Heart right ventricle (tissue), 16 donors: ENCODE results near the gene TIGAR. TPM values are rescaled to one million over a fixed set of nuclear protein-coding genes. Genes with fewer than 3 reads are reported as not detected.

ENCODE experiments used
- ATAC-seq, 8 donors: fragments of 200-7000 bp; cut with Tn5 transposase; one replicate each; pipeline ENCODE4 v1.9.1; 2020; ENCODE audit warnings: mild to moderate bottlenecking in 8 of 8, moderate library complexity in 8 of 8, moderate number of reproducible peaks in 1 of 8
- DNase-seq, 2 donors: peaks; one replicate each; pipeline ENCODE4 v3.0.0-alpha.2; 2020
- H3K27ac ChIP-seq, 10 donors: fragments of 200-600 bp; sonication (generic) in 2 of 10; one replicate each; pipeline versions ENCODE4 v1.5.0 to v1.8.0; 2020 to 2022; ENCODE audit warnings: mild to moderate bottlenecking in 3 of 10
- H3K27me3 ChIP-seq, 7 donors: fragments of 200-600 bp; one replicate each; pipeline ENCODE4 v1.8.0; 2021 to 2022; ENCODE audit warnings: mild to moderate bottlenecking in 2 of 7
- H3K36me3 ChIP-seq, 9 donors: fragments of 200-600 bp; sonication (generic) in 1 of 9; one replicate each; pipeline versions ENCODE4 v1.5.0 to v1.8.0; 2020 to 2022; ENCODE audit warnings: mild to moderate bottlenecking in 2 of 9
- H3K4me1 ChIP-seq, 9 donors: fragments of 200-600 bp; sonication (generic) in 1 of 9; one replicate each; pipeline versions ENCODE4 v1.5.0 to v1.8.0; 2020 to 2022; ENCODE audit warnings: mild to moderate bottlenecking in 4 of 9
- H3K4me3 ChIP-seq, 10 donors: fragments of 200-600 bp; sonication (generic) in 2 of 10; one replicate each; pipeline versions ENCODE4 v1.5.0 to v1.8.0; 2020 to 2022; ENCODE audit warnings: mild to moderate bottlenecking in 7 of 10, moderate library complexity in 2 of 10
- H3K9me3 ChIP-seq, 11 donors: fragments of 200-600 bp in 10 of 11; sonication (generic) in 2 of 11; one replicate each; pipeline versions ENCODE4 v1.5.0 to v1.8.0; 2013 to 2022; ENCODE audit warnings: mild to moderate bottlenecking in 2 of 11, control low read depth in 1 of 11, moderate library complexity in 1 of 11
- WGBS, 2 donors: extraction: QIAGEN DNeasy Blood & Tissue Kit; methylation state at CpG; one replicate each; pipeline ENCODE4 v1.1.7; 2013; ENCODE audit warnings: inconsistent platforms in 1 of 2; 5-methylcytosine and 5-hydroxymethylcytosine counted together
- intact Hi-C, 10 donors: fragments of 100-400 bp; cut with DNase I; formaldehyde crosslinking; loops; one replicate each; pipeline versions ENCODE4 v1.11.1 to v1.14.2; 2022
- polyA plus RNA-seq, 2 donors: library from polyadenylated mRNA; stranded (reverse); fragments of 200-250 nt; gene quantifications; one replicate each; pipeline ENCODE4 v1.2.3, GENCODE V29; 2013
- total RNA-seq, 10 donors: library from RNA; stranded (reverse); fragmentation: NEBNext Ultra II Directional in 3 of 10; extraction: Animal tissue kit (Norgen Biotek cat#: 25700) in 3 of 10; gene quantifications; one replicate each; pipeline versions ENCODE4 v1.2.1 to v1.2.4, GENCODE V29; 2021 to 2023
- TF ChIP-seq, protein P1 (sequence below), 9 donors: fragments of 200-600 bp; sonication (generic) in 2 of 9; IDR thresholded peaks; one replicate each; pipeline versions ENCODE4 v1.5.0 to v1.8.0; 2021 to 2022; ENCODE audit warnings: antibody characterized with exemption in 9 of 9, mild to moderate bottlenecking in 5 of 9, moderate library complexity in 1 of 9
- donor health status: Arrhythmogenic right ventricular cardiomyopathy.
- donor health status: ischemic (EF 13 %, LVEDD 7.1; RV severe dilation, severe dysfunction).
- donor health status: healthy with polysubstance abuse.
- donor health status: DM: no; HTN: yes; CAD: no.
- donor health status: DM: no; HTN: no; CAD: no.
- donor health status: ischemic (EF 25% LVEDD 6.9; RV normal size, moderate dysfunction).
- donor health status: ischemic (EF 25% LVEDD 5.7; RV mildly dilated, moderate dysfunction).
- donor health status: healthy.
- donor health status: DM: yes; HTN: yes; CAD: no.
- donor health status: Ischemic cardiomyopathy.
- donor health status: ischemic (EF 35%, LVEDD 5.7; RV mildly dilated, moderate dysfunction).
- donor health status: nonischemic (EF 11% LVEDD 7.7; RV severe dilation, severe dysfunction).
- donor health status: DM: yes; HTN: yes; CAD: no.
- donor health status: PGD.
- donor health status: ischemic (EF 29% LVEDD 5.4; RV normal size, mild dysfunction).
- donor health status: nonischemic (EF 23%, LVEDD 6.1; RV moderate dilation, normal function).

The TIGAR gene
- total and polyA plus RNA-seq, 12 donors: 3.7 to 15.5 (median 13.1) TPM

DNA sequence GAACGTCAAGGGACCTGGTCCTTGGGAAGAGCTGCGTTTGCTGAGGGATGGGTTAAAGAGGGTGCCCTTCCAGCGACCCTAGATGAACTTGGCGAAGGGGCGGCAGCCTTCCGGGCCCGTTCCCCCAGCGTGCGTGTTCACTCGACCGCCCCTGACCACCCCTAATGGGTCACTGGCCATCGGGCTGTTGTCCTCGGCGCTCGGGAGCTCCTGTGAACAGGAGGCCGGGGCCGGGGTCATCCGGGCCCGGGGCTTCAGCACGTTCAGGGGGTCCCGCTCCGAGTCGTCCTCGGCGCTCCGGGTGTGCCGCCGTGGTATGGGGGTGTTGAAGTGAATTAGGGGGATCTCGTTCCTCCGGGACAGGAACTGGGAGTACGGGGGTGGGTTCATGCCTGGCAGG, 49.3 kb downstream of the TIGAR start:
- H3K36me3 ChIP-seq: no peaks in the 10 kb centered on the region
- 94 to 96% methylated on average over 31 of the region's 31 CpGs for WGBS, 2 donors
- DNase-seq (no peak), ATAC-seq (peak in 1 of 8 donors; percentile 44)
- no peaks in the 10 kb centered on the region for H3K4me1 ChIP-seq
- TF ChIP-seq, protein P1, sequence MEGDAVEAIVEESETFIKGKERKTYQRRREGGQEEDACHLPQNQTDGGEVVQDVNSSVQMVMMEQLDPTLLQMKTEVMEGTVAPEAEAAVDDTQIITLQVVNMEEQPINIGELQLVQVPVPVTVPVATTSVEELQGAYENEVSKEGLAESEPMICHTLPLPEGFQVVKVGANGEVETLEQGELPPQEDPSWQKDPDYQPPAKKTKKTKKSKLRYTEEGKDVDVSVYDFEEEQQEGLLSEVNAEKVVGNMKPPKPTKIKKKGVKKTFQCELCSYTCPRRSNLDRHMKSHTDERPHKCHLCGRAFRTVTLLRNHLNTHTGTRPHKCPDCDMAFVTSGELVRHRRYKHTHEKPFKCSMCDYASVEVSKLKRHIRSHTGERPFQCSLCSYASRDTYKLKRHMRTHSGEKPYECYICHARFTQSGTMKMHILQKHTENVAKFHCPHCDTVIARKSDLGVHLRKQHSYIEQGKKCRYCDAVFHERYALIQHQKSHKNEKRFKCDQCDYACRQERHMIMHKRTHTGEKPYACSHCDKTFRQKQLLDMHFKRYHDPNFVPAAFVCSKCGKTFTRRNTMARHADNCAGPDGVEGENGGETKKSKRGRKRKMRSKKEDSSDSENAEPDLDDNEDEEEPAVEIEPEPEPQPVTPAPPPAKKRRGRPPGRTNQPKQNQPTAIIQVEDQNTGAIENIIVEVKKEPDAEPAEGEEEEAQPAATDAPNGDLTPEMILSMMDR (IDR thresholded peaks at IDR 0.05): no peak
- peaks cover 0 to 19% (median 0%) of the 10 kb centered on the region in 7 donors for H3K27me3 ChIP-seq
- no peak overlapping the region for H3K4me3 ChIP-seq
- no peak overlapping the region for H3K27ac ChIP-seq
- H3K9me3 ChIP-seq: no peaks in the 10 kb centered on the region
- intact Hi-C loops: no loop called here

DNA sequence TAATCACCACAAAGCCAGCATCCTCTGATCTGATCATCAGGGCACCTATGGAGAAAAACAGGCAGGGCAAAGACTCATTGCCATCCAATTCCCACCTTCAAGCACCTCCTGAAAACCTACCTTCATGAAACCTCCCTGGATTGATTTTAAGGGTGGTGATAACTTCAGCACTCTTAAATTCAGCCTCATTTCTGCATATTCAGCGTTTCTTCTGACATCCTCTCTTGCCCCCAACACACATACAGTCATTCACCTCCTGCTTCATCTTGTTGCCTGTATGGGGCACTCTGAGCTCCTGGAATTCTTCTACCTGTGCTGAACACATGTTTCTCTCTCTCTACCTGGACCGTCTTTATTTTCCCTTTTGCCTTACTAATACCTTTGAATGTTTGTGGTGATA, 51.6 kb downstream of the TIGAR start:
- ATAC-seq: no peak

DNA sequence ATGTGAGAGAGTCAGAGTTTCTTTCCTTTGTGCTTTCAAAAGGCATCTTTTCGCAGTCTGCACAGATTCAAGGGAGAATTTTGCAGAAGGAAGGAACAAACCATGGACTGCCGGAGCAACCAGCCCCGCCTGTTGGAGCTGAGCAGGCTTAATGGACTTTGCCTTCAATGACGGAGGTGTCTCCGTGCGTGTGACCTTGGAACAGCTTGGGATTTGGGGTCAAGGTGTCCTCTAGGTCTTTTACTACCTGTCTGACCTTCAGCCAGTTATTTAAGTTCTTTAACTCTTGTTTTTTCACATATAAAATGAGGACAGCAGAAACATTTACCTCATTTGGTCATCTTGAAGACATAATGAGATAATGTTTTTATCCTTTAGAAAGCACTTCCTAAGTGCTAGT, 54.4 kb downstream of the TIGAR start:
- Histone ChIP-seq H3K4me3 (no peak overlapping the region), H3K27me3 (peaks cover 0 to 17% (median 5%) of the 10 kb centered on the region in 7 donors), H3K27ac (no peak overlapping the region), H3K36me3 (no peaks in the 10 kb centered on the region), H3K9me3 (no peaks in the 10 kb centered on the region), H3K4me1 (no peaks in the 10 kb centered on the region)
- ATAC-seq: no peak
- intact Hi-C loops: no loop called here
- 87 to 91% methylated on average over 6 of the region's 6 CpGs for WGBS, 2 donors
- no peak for DNase-seq
- TF ChIP-seq, protein P1 (IDR thresholded peaks at IDR 0.05): no peak

More for the DNA sequence above, 51.6 kb downstream of the TIGAR start:
- TF ChIP-seq, protein P1 (IDR thresholded peaks at IDR 0.05): no peak
- Histone ChIP-seq H3K27ac (no peak overlapping the region), H3K9me3 (no peaks in the 10 kb centered on the region), H3K27me3 (peaks cover 0 to 7% (median 0%) of the 10 kb centered on the region in 7 donors), H3K4me3 (no peak overlapping the region), H3K4me1 (no peaks in the 10 kb centered on the region), H3K36me3 (no peaks in the 10 kb centered on the region)
- WGBS, 2 donors: 87 to 88% methylated on average over 2 of the region's 2 CpGs
- DNase-seq: no peak
- intact Hi-C loops: no loop called here

DNA sequence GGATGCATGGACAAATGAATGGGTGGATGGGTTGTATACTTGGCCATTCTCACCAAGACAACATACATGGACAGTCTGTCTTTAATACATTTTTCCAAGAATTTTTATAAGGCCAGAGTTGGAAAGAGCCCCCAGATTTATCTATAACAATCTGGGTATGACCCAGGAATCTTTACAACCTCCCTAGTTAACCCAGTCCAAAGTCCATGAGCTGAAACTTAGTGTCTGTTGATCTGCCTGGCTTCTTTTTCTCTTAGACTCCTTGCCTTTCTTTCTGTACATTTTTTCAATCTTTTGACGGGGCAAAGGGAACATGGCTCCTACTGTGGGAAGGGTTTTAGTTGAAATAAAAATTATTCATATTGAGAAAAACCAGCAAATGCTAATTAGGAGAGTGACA, 57.8 kb downstream of the TIGAR start:
- intact Hi-C loops: no loop called here
- WGBS, 2 donors: 89 to 100% methylated on average over 1 of the region's 1 CpG
- no peak for ATAC-seq

More for the DNA sequence above, 57.8 kb downstream of the TIGAR start:
- Histone ChIP-seq H3K9me3 (no peaks in the 10 kb centered on the region), H3K27me3 (peaks cover 0 to 27% (median 6%) of the 10 kb centered on the region in 7 donors), H3K36me3 (no peaks in the 10 kb centered on the region), H3K4me1 (no peaks in the 10 kb centered on the region), H3K27ac (no peak overlapping the region), H3K4me3 (peak overlapping the region in 1 of 10 donors; percentile 31)
- TF ChIP-seq, protein P1 (IDR thresholded peaks at IDR 0.05): no peak
- DNase-seq: no peak
